ENCODE results near the gene CLDN6. TPM values are rescaled to one million over a fixed set of nuclear protein-coding genes. Genes with fewer than 3 reads are reported as not detected.
A peak's percentile ranks its signal among the peaks of the same experiment; 100 is the strongest.

Gene CLDN6
- total and polyA plus RNA-seq, 9 of the 15 experiments (the other 6 are each of a cell fraction or from before 2014, with no cell fraction given) = 0.22 to 0.75 (median 0.38) TPM; not detected in 3

DNA sequence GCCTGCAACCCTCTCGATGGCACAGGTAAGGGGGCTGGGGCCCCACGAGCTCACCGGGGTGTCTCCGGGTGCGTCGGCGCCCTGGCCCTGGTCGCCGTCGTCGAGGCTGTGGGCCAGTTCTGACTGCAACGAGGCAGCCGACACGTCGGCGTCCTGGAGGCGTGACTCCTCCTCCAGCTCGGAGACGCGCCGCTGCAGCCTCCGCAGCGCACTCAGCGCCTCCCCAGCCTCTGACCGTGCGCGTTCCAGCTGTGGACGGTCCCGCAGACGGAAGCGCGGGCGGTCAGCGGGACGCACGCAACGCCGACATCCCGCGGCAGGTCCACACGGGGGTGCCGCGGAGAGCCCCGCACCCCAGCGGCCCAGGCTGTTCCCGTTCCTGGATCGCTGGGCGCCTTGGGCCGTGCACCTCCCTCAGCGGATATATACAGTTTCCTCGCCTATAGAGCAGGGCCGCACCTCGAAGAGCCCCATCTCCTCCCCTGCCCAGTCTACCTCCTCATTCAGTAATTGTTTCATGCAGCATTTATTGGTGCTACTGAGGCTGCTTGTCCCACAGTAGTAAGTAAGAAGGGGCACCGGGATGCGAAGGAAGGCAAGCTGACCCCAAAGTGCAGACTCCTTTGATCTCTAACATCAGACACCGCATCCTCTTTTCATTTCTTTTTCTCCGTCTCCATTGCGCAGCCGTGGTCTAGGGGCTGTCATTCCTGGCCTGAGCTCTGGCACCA, 11.7 kb upstream of the CLDN6 start (continued):
- TF ChIP-seq, protein P1, sequence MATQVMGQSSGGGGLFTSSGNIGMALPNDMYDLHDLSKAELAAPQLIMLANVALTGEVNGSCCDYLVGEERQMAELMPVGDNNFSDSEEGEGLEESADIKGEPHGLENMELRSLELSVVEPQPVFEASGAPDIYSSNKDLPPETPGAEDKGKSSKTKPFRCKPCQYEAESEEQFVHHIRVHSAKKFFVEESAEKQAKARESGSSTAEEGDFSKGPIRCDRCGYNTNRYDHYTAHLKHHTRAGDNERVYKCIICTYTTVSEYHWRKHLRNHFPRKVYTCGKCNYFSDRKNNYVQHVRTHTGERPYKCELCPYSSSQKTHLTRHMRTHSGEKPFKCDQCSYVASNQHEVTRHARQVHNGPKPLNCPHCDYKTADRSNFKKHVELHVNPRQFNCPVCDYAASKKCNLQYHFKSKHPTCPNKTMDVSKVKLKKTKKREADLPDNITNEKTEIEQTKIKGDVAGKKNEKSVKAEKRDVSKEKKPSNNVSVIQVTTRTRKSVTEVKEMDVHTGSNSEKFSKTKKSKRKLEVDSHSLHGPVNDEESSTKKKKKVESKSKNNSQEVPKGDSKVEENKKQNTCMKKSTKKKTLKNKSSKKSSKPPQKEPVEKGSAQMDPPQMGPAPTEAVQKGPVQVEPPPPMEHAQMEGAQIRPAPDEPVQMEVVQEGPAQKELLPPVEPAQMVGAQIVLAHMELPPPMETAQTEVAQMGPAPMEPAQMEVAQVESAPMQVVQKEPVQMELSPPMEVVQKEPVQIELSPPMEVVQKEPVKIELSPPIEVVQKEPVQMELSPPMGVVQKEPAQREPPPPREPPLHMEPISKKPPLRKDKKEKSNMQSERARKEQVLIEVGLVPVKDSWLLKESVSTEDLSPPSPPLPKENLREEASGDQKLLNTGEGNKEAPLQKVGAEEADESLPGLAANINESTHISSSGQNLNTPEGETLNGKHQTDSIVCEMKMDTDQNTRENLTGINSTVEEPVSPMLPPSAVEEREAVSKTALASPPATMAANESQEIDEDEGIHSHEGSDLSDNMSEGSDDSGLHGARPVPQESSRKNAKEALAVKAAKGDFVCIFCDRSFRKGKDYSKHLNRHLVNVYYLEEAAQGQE (IDR thresholded peaks at IDR 0.05; ENCODE audit: borderline replicate concordance) = peak; percentile 84
- TF ChIP-seq, protein P1 (CRISPR knock-in tag; IDR thresholded peaks at IDR 0.05; ENCODE audit: low read depth) = no peak
- 0 out of 2 replicates have a peak, but pooled peaks have one; percentile 21 for TF ChIP-seq RBFOX2 (IDR thresholded peaks at IDR 0.05; ENCODE audit: low read depth, low read length)
- 0 out of 2 replicates have a peak, but pooled peaks have one; percentile 35 for TF ChIP-seq PRMT5 (CRISPR knock-in tag; IDR thresholded peaks at IDR 0.05)
- TF ChIP-seq, protein P2, sequence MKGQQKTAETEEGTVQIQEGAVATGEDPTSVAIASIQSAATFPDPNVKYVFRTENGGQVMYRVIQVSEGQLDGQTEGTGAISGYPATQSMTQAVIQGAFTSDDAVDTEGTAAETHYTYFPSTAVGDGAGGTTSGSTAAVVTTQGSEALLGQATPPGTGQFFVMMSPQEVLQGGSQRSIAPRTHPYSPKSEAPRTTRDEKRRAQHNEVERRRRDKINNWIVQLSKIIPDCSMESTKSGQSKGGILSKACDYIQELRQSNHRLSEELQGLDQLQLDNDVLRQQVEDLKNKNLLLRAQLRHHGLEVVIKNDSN (CRISPR knock-in tag; IDR thresholded peaks at IDR 0.05) = no peak
- peak in 1 of 2 experiments; percentile 46; a peak in 1 of 4 replicates for TF ChIP-seq MAZ (CRISPR knock-in tag; conservative IDR thresholded peaks at IDR 0.05 in 1 of 2, IDR thresholded peaks at IDR 0.05 in 1 of 2)
- 0 out of 2 replicates have a peak, but pooled peaks have one; percentile 45 for TF ChIP-seq SP1 (CRISPR knock-in tag; IDR thresholded peaks at IDR 0.05)
- no peak for TF ChIP-seq BRF1 (IDR thresholded peaks at IDR 0.05; ENCODE audit: borderline replicate concordance, extremely low read depth, insufficient read length)
- no peak for TF ChIP-seq ZNF644 (tag; IDR thresholded peaks at IDR 0.05; ENCODE audit: low read depth)
- peak; percentile 86 for TF ChIP-seq CTBP1 (IDR thresholded peaks at IDR 0.05; ENCODE audit: borderline replicate concordance)
- TF ChIP-seq, protein P3, sequence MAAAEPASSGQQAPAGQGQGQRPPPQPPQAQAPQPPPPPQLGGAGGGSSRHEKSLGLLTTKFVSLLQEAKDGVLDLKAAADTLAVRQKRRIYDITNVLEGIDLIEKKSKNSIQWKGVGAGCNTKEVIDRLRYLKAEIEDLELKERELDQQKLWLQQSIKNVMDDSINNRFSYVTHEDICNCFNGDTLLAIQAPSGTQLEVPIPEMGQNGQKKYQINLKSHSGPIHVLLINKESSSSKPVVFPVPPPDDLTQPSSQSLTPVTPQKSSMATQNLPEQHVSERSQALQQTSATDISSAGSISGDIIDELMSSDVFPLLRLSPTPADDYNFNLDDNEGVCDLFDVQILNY (CRISPR knock-in tag; IDR thresholded peaks at IDR 0.05) = no peak
- peak; percentile 50 for TF ChIP-seq BHLHE40 (IDR thresholded peaks at IDR 0.05; ENCODE audit: low read length)
- TF ChIP-seq, protein P4, sequence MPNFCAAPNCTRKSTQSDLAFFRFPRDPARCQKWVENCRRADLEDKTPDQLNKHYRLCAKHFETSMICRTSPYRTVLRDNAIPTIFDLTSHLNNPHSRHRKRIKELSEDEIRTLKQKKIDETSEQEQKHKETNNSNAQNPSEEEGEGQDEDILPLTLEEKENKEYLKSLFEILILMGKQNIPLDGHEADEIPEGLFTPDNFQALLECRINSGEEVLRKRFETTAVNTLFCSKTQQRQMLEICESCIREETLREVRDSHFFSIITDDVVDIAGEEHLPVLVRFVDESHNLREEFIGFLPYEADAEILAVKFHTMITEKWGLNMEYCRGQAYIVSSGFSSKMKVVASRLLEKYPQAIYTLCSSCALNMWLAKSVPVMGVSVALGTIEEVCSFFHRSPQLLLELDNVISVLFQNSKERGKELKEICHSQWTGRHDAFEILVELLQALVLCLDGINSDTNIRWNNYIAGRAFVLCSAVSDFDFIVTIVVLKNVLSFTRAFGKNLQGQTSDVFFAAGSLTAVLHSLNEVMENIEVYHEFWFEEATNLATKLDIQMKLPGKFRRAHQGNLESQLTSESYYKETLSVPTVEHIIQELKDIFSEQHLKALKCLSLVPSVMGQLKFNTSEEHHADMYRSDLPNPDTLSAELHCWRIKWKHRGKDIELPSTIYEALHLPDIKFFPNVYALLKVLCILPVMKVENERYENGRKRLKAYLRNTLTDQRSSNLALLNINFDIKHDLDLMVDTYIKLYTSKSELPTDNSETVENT (CRISPR knock-in tag; IDR thresholded peaks at IDR 0.05) = 0 out of 2 replicates have a peak, but pooled peaks have one; percentile 44
- peak; percentile 72 for TF ChIP-seq CCNT2 (IDR thresholded peaks at IDR 0.05; ENCODE audit: borderline replicate concordance, extremely low read depth, insufficient read length, low read depth, low read length)

Measured in K562 (cell line).